ACC112 (cell line): Measurements from ENCODE around the gene SCAMP3.

ENCODE experiments used
- H2AFZ ChIP-seq: fragments of 200-600 bp; sonication (generic); one replicate; pipeline ENCODE4 v1.6.0; 2017; ENCODE audit warnings: antibody characterized with exemption, low read length; ENCODE audit not compliant: unreplicated experiment
- H3K27ac ChIP-seq: fragments of 200-600 bp; sonication (generic); 2 replicates; pipeline ENCODE4 v1.5.1; 2014; ENCODE audit warnings: low read depth, mild to moderate bottlenecking, antibody characterized with exemption, low read length, moderate library complexity
- H3K27me3 ChIP-seq: fragments of 200-600 bp; sonication (generic); 2 replicates; pipeline ENCODE4 v1.6.1; 2014; ENCODE audit warnings: mild to moderate bottlenecking, antibody characterized with exemption, low read length, moderate library complexity, mixed read lengths; ENCODE audit not compliant: insufficient read depth
- H3K36me3 ChIP-seq: fragments of 200-600 bp; sonication (generic); 2 replicates; pipeline ENCODE4 v1.6.1; 2016; ENCODE audit warnings: mild to moderate bottlenecking, antibody characterized with exemption, low read length, moderate library complexity, mixed read lengths; ENCODE audit not compliant: insufficient read depth
- H3K4me1 ChIP-seq: fragments of 200-600 bp; sonication (generic); one replicate; pipeline ENCODE4 v1.6.1; 2016; ENCODE audit warnings: low read length, mixed read lengths; ENCODE audit not compliant: insufficient read depth, unreplicated experiment, control insufficient read depth
- H3K4me3 ChIP-seq: fragments of 200-600 bp; sonication (generic); 2 replicates; pipeline ENCODE4 v1.5.1; 2014; ENCODE audit warnings: mild to moderate bottlenecking, low read depth, low read length
- H3K79me2 ChIP-seq: fragments of 200-600 bp; sonication (generic); one replicate; pipeline ENCODE4 v1.6.0; 2016; ENCODE audit warnings: low read length; ENCODE audit not compliant: control insufficient read depth, unreplicated experiment, insufficient read depth

The SCAMP3 gene

DNA sequence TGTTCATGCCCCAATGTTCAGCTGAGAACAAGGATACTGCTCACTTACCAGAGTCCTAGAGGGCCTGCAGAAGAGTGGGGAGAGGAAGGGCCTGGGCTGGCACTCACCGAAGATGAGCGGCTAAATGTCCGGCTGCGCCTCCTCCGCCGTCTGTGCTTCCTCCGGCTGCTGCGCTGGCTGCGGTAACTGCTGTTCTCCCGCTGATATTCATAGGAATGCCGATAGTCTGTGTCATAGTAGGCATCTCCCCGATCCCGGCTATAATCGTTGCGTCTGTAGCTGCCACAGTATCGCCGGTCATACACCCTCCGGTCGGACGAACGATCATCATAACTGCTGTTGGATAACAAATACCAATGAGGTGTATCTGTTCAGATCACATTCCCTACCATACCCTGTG, 7.2 kb upstream of the SCAMP3 start:
- no peak overlapping the region for H2AFZ ChIP-seq
- H3K36me3 ChIP-seq: peaks cover 39% of the 10 kb centered on the region
- H3K4me3 ChIP-seq: no peak overlapping the region
- H3K27ac ChIP-seq: no peak overlapping the region
- peaks cover 3% of the 10 kb centered on the region for H3K4me1 ChIP-seq
- no peaks in the 10 kb centered on the region for H3K27me3 ChIP-seq
- peaks cover 34% of the 10 kb centered on the region for H3K79me2 ChIP-seq

DNA sequence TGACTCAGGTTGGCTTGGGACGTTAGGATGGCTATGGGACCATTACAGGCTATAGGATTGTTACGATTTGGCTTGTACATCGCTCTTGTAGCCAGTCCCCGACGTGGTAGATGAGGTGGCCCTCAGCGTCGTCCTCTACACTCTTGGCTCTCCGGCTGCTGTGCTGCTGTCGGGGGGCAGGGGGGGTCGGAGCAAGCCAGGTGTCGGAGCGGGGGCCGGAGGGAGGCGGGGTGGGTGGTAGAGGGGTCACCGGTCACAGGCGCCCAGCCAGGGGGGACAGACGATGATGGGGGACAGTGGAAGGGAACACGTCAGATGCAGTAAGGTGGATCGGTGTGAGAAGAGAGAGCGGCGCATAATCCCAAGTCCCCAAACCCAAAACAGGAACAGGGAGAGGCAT, 6.5 kb upstream of the SCAMP3 start:
- no peaks in the 10 kb centered on the region for H3K4me1 ChIP-seq
- H3K4me3 ChIP-seq: no peak overlapping the region
- H3K79me2 ChIP-seq: peaks cover 34% of the 10 kb centered on the region
- H3K27ac ChIP-seq: no peak overlapping the region
- H3K36me3 ChIP-seq: peaks cover 45% of the 10 kb centered on the region
- no peak overlapping the region for H2AFZ ChIP-seq
- no peaks in the 10 kb centered on the region for H3K27me3 ChIP-seq

DNA sequence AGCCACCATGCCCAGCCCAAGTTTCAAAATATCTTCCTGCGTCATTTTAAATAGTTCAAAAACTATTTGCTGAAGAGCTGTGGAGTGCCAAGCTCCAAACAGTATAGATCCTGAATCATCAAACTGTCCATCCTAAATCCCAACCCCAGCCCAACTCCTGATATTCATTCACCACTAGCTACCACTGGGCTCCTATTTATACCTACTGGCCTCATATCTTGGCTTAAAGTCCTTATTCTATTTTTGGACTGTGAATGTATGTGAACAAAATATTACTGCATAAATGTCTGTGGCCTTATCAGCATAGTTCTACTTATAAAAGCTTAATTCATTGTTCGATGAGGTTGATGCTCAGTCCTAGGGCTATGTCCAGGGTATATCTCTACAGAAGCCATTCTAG, 5.2 kb upstream of the SCAMP3 start:
- Histone ChIP-seq H3K27me3 (no peaks in the 10 kb centered on the region), H3K36me3 (peaks cover 45% of the 10 kb centered on the region)

DNA sequence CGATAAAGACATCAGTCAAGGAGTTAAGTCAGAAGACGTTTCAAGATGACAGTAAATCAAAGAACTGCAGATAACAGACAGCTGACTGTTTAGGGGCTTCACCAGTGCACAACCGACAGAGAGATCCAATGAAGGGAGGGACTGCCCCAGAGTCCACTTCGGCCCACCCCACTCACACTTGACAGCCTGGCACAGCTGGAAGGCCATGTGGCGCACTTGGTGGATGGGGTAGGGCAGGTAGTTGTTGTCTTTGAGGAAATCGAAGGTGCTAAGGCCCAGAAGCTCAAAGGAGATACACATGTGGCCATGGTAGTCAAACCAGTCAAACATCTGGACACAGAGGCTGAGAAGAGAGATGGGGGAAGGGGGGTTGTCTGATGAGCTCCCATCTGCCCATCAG, 4.4 kb upstream of the SCAMP3 start:
- H3K36me3 ChIP-seq: peaks cover 45% of the 10 kb centered on the region
- H3K4me1 ChIP-seq: no peaks in the 10 kb centered on the region
- H3K27ac ChIP-seq: no peak overlapping the region

More for the DNA sequence above, 5.2 kb upstream of the SCAMP3 start:
- H2AFZ ChIP-seq: no peak overlapping the region
- peaks cover 29% of the 10 kb centered on the region for H3K79me2 ChIP-seq
- no peak overlapping the region for H3K27ac ChIP-seq
- no peaks in the 10 kb centered on the region for H3K4me1 ChIP-seq
- no peak overlapping the region for H3K4me3 ChIP-seq

DNA sequence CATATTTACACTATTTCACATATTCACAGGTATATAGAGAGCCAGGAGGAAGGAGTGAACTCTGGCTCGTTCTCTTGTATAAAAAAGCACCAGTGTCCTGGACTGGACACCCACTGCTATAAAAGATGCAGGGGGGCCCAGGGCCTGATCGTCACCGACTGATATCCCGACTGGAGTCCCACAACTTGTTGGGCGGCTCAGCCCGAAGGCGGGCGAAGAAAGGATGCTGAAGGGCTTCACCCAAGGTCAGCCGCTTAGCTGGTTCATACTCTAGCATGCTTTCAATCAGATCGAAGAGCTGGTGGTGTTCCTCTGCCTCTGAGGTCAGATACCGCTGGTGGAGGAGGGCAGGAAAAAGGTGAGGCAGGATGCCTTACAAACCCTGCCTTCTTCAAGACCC, 907 bp upstream of the SCAMP3 start:
- H3K27me3 ChIP-seq: no peaks in the 10 kb centered on the region
- peaks cover 6% of the 10 kb centered on the region for H3K4me1 ChIP-seq
- peaks cover 29% of the 10 kb centered on the region for H3K36me3 ChIP-seq
- no peak overlapping the region for H2AFZ ChIP-seq
- no peak overlapping the region for H3K27ac ChIP-seq
- peaks cover 17% of the 10 kb centered on the region for H3K79me2 ChIP-seq
- H3K4me3 ChIP-seq: no peak overlapping the region

More for the DNA sequence above, 4.4 kb upstream of the SCAMP3 start:
- H3K4me3 ChIP-seq: no peak overlapping the region
- peaks cover 22% of the 10 kb centered on the region for H3K79me2 ChIP-seq
- no peaks in the 10 kb centered on the region for H3K27me3 ChIP-seq
- H2AFZ ChIP-seq: no peak overlapping the region

DNA sequence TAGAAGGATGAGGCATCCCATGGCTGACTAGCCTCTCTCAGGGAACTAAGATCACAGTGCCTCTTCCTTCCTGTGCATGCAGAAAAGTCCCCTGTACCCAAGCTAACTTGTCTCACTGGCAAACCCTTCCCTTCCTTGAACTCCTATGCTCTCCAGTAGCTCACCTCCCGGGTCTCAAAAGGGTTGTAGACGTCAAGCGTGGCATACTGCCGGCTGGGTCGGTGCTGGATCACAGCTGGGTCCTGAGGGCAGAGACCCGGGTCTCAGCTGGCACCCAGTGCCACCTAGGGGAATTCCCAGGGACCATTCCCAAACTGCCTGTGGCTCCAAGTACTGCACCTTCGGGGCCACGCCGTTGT, 688 bp downstream of the SCAMP3 start:
- peaks cover 8% of the 10 kb centered on the region for H3K4me1 ChIP-seq
- H3K27me3 ChIP-seq: no peaks in the 10 kb centered on the region
- H3K79me2 ChIP-seq: peaks cover 17% of the 10 kb centered on the region
- H3K27ac ChIP-seq: peak overlapping the region; percentile 59
- H2AFZ ChIP-seq: peak overlapping the region; percentile 88
- H3K4me3 ChIP-seq: peak overlapping the region; percentile 98
- peaks cover 22% of the 10 kb centered on the region for H3K36me3 ChIP-seq

DNA sequence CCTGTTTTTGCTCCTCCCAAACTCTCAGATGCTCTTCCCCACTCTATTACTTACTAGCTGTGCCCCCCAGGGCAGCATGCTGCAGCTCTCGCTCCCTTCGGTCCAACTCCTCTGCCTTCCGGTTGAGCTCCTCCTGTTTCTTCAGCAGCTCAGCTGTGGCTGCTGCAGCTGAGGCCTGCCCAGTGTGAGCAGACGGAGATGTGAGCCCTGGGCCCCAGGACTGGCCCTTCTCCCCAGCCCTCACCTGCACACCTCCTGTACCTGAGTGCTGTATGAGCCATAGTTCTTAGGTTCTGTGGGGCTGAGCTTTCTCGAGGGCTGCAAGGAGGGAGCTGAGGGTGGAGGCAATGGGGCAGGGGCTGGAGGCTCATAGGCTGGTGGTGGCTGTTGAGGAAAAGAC, 1.9 kb downstream of the SCAMP3 start:
- Histone ChIP-seq H3K4me3 (no peak overlapping the region; the same call in 1 of the 2 replicates), H3K4me1 (peaks cover 17% of the 10 kb centered on the region), H3K79me2 (peaks cover 17% of the 10 kb centered on the region), H2AFZ (no peak overlapping the region), H3K27me3 (no peaks in the 10 kb centered on the region), H3K27ac (no peak overlapping the region), H3K36me3 (peaks cover 12% of the 10 kb centered on the region)

DNA sequence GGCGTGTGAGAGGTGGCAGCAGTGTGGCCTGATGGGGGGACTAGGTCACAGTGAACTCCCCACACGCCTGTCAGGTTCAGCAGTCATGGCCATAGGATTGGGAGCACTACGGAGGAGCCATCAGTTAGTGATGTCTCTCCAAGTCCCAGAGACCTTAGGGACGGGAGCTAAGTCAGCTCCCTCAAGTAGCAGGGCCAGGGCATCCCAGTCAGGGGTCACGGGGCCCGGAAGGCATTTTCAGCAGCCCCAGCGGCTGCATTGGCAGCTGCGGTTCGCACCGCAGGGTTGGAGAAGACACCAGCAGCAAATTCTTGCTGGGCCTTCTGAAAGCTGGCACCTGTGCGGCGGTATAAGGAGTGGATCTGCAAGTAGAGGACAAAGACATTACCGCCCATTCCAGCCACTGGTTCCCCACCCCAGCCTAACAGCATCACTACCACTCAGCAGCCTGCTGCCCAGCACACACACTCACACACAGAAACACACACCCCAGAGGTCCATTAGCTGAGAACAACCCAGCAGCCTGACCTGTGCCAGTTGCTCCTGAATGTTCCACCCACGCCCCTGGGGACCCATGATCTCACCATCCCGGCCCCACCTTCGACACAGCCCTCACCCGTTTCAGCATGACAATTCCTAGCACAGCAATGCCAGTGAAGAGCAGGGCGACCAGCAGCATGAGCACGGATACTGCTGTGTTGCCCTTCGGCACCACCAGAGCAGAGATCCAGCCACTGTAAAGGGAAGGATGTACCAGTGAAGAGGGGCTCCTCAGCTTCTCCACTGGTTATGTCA, 5.9 kb downstream of the SCAMP3 start:
- H3K27me3 ChIP-seq: no peaks in the 10 kb centered on the region

DNA sequence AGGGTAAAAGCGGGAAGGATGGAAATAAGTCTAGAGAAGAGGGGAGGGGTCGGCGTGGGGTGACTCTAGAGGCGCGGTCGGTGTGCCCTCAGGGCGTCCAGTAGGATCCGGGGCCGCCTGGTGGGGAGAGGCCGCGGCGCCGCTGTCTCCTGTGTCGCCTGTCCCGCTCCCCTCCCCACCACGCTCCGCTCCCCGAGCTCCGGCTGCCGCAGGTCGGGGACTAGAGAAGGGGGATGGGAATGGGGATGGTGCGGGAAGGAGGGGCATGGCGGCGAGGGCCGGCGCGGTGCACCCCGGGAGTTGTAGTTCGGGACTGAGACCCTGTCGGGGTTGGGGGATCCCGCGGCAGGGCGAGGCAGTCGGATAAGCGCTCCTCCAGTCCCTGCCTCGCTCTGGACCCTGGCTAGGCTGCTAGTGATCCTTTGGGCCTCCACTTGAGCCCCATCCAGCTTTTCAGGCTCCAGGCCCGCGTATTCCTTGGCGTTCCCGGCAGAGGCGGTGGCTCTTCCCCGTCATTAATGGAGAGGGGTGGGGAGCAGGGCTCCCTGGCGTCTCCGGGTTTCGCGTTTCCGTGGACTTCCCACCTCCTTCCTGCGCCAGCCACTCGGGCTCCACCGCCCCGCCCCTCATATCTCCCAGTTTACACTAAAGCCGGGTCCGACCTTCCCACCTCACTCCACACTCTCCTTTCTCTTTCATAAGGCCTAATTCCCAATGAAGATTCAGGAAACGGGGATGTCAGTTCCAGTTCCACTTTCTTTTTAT, 6.7 kb downstream of the SCAMP3 start, which contains the start of gene ENTREP3:
ENTREP3 (minus strand) TSS at position 241 of the 765 bp plus-strand sequence. CDS start 606 bp downstream, outside the sequence.
- Histone ChIP-seq H3K27me3 (no peaks in the 10 kb centered on the region), H2AFZ (peak within 1 kb of the TSS; percentile 84), H3K27ac (peak within 1 kb of the TSS; percentile 65), H3K4me1 (peaks cover 24% of the 10 kb centered on the region), H3K4me3 (peak within 1 kb of the TSS; percentile 95), H3K36me3 (peaks cover 4% of the 10 kb centered on the region), H3K79me2 (peaks cover 21% of the 10 kb centered on the region)

More for the DNA sequence above, 5.9 kb downstream of the SCAMP3 start:
- peak overlapping the region; percentile 65 for H3K27ac ChIP-seq
- H2AFZ ChIP-seq: no peak overlapping the region
- peaks cover 29% of the 10 kb centered on the region for H3K79me2 ChIP-seq
- H3K36me3 ChIP-seq: peaks cover 4% of the 10 kb centered on the region
- peaks cover 28% of the 10 kb centered on the region for H3K4me1 ChIP-seq
- peak overlapping the region; percentile 95 for H3K4me3 ChIP-seq

DNA sequence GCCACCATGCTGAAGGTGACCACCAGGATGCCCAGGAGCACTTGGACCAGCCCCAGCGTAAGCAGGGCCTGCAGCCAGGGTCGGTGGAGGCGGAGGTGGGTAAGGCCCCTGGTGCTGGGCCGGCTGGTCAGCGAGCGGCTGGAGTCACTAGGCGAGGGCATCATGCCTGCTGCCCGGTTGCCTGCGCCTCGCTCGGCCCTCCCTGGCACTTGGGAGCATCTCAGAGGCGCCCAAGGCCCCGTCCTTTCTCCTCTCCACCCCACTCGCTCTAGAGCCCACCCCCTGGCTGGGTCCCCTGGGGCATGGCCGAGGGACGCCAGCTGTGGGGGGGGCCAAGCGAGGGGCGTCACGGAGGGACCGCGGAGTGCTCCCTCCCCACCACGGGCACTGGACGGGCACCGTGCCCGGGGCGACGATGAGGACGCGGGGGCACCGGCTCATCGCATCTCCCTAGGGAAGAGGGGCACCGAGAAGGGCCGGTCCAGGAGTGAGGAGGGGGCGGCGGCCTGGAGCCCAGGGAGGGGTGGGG, 7.4 kb downstream of the SCAMP3 start:
- Histone ChIP-seq H3K36me3 (peaks cover 4% of the 10 kb centered on the region), H3K79me2 (peaks cover 17% of the 10 kb centered on the region), H3K4me3 (peak overlapping the region; percentile 95), H2AFZ (peak overlapping the region; percentile 84), H3K27ac (peak overlapping the region; percentile 65; the same call in 1 of the 2 replicates), H3K4me1 (peaks cover 26% of the 10 kb centered on the region), H3K27me3 (no peaks in the 10 kb centered on the region)
